ENCODE measurements around the gene PPM1J.
"Not testable (repeated sequence)": the region's sequence is repeated elsewhere in the genome, so short reads cannot be mapped to it uniquely, and the experiment has no call there.

Gene PPM1J

GRCh38 chr1:112721966-112722524 lies 6.9 kb upstream of the PPM1J start:
- no peak for DNase-seq (ENCODE audit: low read depth)

DNA sequence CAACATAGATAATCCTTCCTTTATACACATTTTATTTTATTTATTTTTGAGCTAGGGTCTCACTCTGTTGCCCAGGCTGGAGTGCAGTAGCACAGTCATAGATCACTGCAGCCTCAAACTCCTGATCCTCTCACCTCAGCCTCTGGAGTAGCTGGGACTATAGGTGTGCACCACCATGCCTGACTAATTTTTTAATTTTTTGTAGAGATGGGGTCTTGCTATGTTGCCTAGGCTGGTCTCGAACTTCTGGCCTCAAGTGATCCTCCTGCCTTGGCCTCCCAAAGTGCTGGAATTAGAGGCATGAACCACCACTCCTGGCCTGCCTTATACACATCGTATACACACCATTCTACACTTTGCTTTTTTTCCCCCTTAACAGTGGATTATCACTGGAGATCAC lies 6.2 kb upstream of the PPM1J start:
- DNase-seq (ENCODE audit: low read depth), result not testable (repeated sequence)

DNA sequence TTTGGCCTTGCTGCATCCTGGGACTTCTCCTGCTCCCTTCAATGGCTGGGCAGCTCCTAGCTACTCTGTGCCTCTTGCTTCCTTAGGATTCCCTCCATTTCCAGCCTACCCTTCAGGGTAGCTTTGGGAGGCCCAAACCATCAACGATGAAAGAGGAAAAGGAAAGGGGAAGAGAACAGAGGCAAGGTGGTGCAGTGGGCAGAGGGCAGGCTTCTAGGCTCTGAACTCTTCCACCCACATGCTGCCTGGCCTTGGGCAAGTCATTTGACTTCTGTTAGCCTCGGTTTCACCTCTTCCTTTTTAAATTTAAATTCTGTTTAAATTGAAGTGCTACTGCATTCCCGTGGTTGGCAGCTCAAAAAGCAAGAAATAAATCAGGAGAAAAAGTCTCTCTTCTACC lies 5.7 kb upstream of the PPM1J start:
- DNase-seq (ENCODE audit: low read depth), result no peak

DNA sequence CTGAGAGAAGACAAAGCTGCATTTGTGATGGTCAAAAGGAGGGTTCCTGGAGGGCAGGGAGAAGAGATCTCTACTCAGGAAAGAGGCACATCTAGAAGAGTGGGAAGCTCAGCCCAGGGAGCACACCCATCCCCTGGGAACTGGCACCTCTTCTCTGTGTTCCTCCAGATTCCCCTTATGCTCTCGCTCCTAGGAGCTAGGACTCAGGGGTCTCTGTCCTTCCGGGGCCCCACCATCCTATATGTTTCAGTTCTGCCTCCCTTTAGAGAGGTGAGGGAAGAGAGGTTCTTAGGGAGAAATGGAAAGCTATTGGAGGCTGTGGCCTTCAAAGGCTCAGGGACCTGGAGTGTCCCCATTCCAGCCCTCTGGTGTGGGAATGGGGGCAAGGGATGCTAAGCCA lies 4.6 kb upstream of the PPM1J start:
- no peak for DNase-seq (ENCODE audit: low read depth)

- no peak for DNase-seq (ENCODE audit: low read depth)
Measured at GRCh38 chr1:112718691-112719418, 3.7 kb upstream of the PPM1J start.

DNA sequence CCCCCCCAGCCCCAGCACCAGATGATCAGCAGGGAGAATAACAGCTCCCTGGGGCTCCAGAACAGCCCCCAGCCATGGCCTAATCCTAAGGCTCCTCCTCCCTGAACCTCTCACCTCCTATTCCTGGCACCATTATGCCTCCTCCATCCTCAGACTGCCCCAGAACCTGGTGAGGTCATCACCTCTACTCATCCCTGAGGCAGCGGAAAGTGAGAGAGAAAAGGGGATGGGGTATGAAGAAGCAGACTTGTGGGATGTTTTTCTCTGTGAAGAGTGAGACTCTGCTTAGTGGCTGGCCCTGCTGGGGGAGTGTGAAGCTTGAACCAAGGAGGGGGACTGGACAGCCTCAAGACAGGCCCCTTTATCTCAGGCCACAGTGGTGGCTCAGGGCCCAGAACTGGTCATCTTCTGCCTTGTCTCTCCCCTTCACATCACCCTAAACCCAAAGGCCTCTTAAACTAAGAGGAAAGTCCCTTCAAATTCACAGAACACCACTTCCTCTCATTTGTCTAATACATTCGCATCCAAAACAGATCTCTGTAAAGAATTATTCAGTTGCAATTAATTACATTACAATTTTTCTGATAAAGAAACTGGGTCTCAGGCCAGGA lies 2.2 kb upstream of the PPM1J start:
- no peak for DNase-seq (ENCODE audit: low read depth)

GRCh38 chr1:112716133-112716720 lies 1.1 kb upstream of the PPM1J start:
- peak; percentile 77 for DNase-seq (ENCODE audit: low read depth)

DNA sequence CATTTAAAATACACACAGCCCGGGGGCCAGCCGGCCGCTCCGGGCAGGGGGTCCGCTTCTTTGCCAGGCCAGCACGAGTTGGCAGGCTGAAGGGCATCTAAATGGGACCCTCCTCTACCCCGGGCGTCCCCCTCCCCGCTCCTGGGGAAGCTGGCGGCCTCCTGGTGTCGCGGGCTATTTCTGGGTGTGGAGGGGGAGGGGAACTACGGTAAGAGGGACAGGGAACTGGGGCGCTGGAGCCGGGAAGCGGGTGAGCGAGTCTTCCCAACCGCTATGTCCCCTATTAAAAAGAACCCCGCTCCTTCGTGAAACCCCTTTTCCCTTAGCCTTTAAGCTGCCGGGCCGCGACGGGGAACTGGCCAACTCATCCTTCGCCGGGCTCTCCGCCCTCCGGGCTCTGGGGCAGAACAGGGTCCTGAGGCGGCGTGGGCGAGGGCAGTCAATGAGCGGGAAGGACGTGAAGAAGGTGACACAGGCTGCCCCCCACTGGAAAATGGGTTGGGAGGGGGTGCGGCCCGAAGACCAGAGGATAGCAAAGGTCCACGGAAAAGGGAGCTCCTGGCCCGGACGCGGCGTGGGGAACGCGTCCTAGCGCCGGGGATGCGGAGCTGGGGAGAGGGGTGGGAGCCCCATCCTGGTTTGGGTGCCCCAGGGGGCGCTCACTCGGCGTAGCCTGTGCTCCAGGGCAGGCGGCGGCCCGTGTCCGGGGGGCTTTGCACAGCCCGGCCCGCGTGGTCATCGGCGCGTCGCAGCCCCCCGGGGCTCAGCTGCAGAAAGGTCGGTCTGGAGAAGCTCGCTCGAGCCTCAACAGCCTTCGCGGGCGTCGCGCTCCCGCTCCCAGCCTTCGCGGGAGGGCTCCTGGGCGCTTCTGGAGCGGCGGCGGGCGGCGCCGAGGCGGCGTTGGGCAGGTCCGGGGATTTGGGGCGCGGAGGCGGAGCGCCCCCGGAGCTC lies 544 bp downstream of the PPM1J start:
- DNase-seq (ENCODE audit: low read depth), result no peak

DNA sequence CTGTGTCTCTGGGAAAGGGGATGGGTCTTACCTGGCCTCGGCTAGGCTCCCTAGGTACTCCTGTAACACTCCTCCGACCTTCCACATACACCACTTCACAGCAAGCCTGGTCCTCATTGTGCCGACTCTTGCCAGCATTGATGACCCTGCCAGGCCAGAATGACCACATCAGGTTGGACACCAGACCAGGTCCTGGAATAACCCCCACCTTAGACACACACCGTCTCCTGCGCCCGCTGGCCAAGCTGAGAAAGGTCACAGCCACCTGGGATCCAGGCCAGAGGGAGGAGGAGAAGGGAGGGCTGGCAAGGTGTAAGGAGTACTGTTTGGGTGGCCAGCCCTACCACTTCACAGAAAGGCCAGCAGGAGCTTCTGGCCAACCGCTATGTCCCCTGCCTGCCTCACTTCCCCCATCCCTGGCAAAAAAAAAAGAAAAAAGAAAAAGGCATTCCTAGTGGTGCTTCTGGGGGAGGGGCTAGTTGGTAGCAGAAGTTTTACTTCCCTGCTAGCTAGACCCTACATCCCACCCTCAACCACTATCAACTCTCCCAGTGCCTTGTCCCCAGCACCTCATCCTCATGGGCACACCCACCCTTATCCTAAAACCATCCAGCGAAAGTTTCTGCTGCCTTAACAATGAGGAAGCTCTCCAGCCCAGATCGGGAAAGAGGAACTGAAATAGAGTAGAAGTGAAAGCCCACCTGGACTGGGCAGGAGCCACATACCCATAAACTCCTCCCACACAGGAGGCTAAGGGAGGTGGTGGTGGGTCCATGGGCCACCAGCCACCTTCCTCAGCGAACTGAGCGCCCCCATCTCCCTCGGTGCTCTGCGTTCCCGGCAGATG lies 1.4 kb downstream of the PPM1J start:
- no peak for DNase-seq (ENCODE audit: low read depth)

DNA sequence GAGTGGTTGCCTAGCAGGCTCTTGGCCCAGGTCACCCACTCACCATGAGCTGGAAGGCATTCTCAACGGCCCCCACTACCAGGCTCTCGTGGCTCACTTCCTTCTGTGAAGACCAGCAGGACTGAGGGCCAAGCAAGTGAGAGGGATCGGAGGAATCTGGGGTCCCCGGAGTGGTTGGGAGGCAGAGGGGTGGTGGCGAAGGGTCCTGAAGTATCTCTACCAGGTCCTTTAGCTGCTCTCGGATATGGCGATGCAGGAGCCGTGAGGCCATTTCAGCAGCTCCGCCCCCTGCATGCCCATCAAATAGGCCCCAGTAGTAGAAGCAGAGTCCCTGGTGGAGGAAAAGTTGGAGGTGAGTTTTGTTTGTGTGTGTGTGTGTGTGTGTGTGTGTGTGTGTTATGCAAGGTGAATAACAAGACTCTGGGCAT lies 2.4 kb downstream of the PPM1J start:
- DNase-seq (ENCODE audit: low read depth), result no peak

DNA sequence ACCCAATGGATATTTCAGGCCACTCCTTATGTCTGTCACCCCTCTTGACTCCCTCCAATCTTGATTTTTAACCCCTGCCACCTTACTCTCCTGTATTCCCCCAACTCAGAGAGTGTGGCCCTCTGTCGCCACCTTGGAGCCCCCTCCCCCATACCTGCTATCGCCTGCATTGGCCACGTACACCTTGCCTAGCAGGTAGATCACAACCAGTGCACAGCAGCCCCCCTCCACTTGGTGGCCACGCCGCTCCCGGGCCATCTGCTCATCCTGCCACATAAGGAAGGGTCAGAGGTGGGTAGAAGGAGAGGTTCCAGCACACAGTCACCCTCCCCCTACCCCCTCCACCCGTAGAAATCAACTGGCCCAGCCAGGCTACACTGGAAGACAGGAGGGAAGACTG lies 2.9 kb downstream of the PPM1J start:
- no peak for DNase-seq (ENCODE audit: low read depth)

GRCh38 chr1:112711670-112712069 lies 3.5 kb downstream of the PPM1J start:
- DNase-seq (ENCODE audit: low read depth), result no peak

GRCh38 chr1:112711041-112711440 lies 4.1 kb downstream of the PPM1J start:
- DNase-seq (ENCODE audit: low read depth), result no peak

DNA sequence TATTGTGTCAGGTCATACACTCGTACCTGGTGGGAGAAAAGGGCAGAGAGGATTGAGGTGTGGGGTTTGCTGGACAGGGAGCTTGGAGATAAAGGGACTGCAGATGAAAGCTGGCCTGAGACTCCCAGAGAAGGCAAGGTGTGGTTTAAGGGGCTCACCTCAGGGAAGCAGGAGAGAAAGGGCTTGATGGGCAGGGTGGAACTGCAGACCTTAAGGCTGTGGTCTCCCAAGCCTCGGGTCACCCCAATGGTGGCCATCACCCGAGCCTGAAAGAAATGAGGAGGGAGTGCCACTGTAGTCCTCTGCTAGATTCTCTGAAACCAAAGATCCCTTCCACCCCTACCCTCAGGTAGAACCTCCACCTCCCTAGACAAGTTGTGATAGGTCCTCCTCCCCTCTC lies 4.5 kb downstream of the PPM1J start:
- no peak for DNase-seq (ENCODE audit: low read depth)

GRCh38 chr1:112710159-112710558 lies 5.0 kb downstream of the PPM1J start:
- DNase-seq (ENCODE audit: low read depth), result no peak

DNA sequence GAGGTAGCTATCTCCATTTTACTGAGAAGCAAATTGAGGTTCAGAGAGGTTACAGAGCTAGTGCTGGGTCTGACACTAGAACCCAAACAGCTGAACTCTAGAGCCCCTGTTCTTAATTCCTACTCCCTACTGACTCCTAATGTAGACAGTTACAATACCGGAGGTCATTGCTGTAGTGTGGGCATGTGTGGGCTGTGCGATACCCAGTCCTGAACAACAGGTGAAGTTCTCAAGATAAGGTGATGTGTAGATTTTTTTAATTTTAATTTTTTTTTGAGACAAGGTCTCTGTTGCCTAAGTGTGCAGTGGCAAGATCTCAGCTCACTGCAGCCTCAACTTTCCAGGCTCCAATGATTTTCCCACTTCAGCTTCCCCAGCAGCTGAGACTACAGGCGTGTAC lies 6.6 kb downstream of the PPM1J start:
- DNase-seq (ENCODE audit: low read depth), result no peak

GRCh38 chr1:112708002-112708448 lies 7.1 kb downstream of the PPM1J start:
- DNase-seq (ENCODE audit: low read depth), result no peak

GRCh38 chr1:112707221-112708001 lies 7.7 kb downstream of the PPM1J start:
- DNase-seq (ENCODE audit: low read depth), result peak; percentile 67

GRCh38 chr1:112706505-112707220 lies 8.5 kb downstream of the PPM1J start, which contains the start of gene RHOC:
Gene RHOC, minus strand, starts transcription at chr1:112707127. Its CDS starts 3,328 bp downstream, at chr1:112703799.
- DNase-seq (ENCODE audit: low read depth), result no peak

Data from HS-5 (cell line).